Ectodermal cell (in vitro differentiated cells): ENCODE measurements around the gene NAT10.

Experiments
- H3K27ac ChIP-seq: 2 replicates; pipeline ENCODE4 v1.7.0; 2013; ENCODE audit warnings: mild to moderate bottlenecking, low read depth, low read length; ENCODE audit not compliant: insufficient read depth, poor library complexity, severe bottlenecking
- H3K27me3 ChIP-seq: 2 replicates; pipeline ENCODE4 v1.7.0; 2013; ENCODE audit warnings: mild to moderate bottlenecking, low read length; ENCODE audit not compliant: insufficient read depth, control insufficient read depth, poor library complexity, severe bottlenecking
- H3K36me3 ChIP-seq: one replicate; pipeline ENCODE4 v1.7.0; 2013; ENCODE audit warnings: low read length; ENCODE audit not compliant: control insufficient read depth, insufficient read depth
- H3K4me1 ChIP-seq: one replicate; pipeline ENCODE4 v1.7.0; 2013; ENCODE audit warnings: low read length; ENCODE audit not compliant: control insufficient read depth, insufficient read depth
- H3K4me3 ChIP-seq: 2 replicates; pipeline ENCODE4 v1.7.0; 2013; ENCODE audit warnings: low read depth, low read length, control low read depth; ENCODE audit not compliant: insufficient read depth
- H3K9me3 ChIP-seq: 2 replicates; pipeline ENCODE4 v1.7.0; 2013; ENCODE audit warnings: mild to moderate bottlenecking, low read length, moderate library complexity; ENCODE audit not compliant: control insufficient read depth
- WGBS, 2 experiments: methylation state at CpG; one replicate each; pipeline ENCODE4 v1.1.7; 2013; ENCODE audit warnings: missing lambda C conversion rate in 2 of 2; 5-methylcytosine and 5-hydroxymethylcytosine counted together

NAT10 gene

DNA sequence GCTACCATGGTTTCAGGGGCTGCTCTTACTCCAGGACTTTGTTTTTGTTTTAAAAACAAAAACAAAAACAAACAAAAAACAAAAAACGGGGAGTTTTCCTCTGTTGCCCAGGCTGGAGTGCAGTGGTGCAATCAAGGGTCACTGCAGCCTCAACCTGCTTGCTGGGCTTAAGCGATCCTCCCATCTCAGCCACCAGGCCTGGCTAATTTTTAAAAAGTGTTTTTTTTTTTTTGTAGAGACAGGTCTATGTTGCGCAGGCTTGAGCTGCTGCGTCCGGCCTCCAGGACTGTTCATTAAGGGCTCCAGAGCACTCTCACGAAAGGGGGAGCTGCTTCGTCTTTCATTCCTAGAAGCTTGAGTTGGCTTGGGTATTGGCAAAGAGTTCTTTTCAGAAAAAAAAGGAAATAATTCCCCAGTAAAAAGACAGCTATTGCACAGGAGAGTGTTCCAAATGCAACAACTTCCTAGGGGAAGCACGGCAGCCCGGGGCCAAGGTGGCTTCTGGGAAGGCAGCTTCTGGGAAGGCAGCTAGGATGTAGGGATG, 78.5 kb downstream of the NAT10 start:
- Histone ChIP-seq H3K4me3 (no peak overlapping the region), H3K27ac (no peak overlapping the region), H3K4me1 (peaks cover 15% of the 10 kb centered on the region), H3K27me3 (peaks cover 46% of the 10 kb centered on the region), H3K9me3 (no peaks in the 10 kb centered on the region), H3K36me3 (no peaks in the 10 kb centered on the region)
- WGBS, 2 experiments: 90 to 94% methylated on average over 9 of the region's 9 CpGs

GRCh38 chr11:34184505-34185015, 79.1 kb downstream of the NAT10 start:
- Histone ChIP-seq H3K4me1 (peaks cover 15% of the 10 kb centered on the region), H3K4me3 (no peak overlapping the region), H3K27me3 (peaks cover 46% of the 10 kb centered on the region), H3K27ac (no peak overlapping the region), H3K9me3 (no peaks in the 10 kb centered on the region), H3K36me3 (no peaks in the 10 kb centered on the region)
- WGBS, 2 experiments: 92% methylated on average over 14 of the region's 14 CpGs

DNA sequence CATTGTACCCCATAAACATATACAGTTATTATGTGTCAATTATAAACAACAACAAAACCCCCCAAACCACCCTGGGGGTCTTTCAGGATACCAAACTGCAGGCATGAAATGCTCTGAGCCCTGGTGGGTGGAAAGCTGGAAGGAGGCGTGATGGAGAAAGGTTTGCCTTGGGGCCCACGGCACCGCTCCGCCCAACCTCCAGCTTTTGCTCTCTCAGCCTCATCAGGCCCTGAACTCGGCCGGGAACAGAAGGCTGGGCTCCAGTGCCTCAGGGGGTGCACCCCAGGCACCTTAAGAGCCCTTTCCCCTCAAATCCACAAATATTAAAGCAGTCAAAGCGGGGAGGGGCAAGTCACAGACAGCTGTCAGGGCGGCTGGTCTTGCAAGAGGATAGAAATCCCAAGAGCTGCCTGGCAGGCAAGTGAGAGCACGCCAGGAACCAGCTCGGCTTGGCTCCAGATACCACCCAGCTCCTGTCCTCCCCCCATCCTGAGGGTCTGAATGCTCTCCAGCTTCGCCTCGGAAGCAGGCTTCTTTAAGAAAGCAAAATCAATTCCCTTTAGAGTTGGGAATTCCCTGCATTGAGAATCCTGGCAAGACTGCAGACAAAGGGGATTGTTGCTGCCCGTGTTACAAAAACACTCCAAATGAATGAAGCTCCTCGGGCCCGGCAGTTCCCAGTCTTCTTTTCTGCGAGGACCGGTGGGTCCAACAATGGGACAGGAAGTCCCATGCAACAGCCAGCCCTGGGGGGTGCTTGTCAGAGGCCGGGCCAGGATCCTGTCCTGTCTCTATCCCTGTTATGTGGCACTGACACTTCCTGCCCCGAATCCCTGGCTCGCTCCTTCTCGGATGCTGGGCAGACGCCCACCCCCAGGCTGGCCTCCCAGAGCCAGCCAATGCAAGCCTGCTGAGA, 80.8 kb downstream of the NAT10 start:
- no peaks in the 10 kb centered on the region for H3K9me3 ChIP-seq
- H3K27ac ChIP-seq: no peak overlapping the region
- no peaks in the 10 kb centered on the region for H3K36me3 ChIP-seq
- peaks cover 46% of the 10 kb centered on the region for H3K27me3 ChIP-seq
- H3K4me3 ChIP-seq: no peak overlapping the region
- WGBS, 2 experiments: 21% methylated on average over 22 of the region's 22 CpGs
- H3K4me1 ChIP-seq: peaks cover 15% of the 10 kb centered on the region

GRCh38 chr11:34188181-34188580, 82.8 kb downstream of the NAT10 start:
- Histone ChIP-seq H3K4me3 (no peak overlapping the region), H3K9me3 (no peaks in the 10 kb centered on the region), H3K27ac (no peak overlapping the region), H3K4me1 (peaks cover 25% of the 10 kb centered on the region), H3K27me3 (peaks cover 46% of the 10 kb centered on the region), H3K36me3 (no peaks in the 10 kb centered on the region)
- WGBS, 2 experiments: 60% methylated on average over 4 to 5 of the region's 5 CpGs

DNA sequence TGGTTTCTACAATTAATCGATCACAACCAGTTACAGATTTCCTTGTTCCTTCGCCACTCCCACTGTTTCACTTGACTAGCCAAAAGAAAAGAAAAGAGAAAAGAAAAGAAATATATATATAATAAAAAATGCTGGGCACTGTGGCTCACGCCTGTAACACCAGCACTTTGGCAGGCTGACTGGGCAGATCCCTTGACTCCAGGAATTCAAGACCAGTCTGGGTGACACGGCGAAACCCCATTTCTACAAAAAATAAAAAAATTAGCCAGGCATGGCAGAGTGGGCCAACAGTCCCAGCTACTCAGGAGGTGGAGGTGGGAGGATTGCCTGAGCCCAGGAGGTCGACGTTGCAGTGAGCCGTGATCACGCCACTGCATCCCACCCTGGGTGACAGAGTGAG, 83.8 kb downstream of the NAT10 start:
- 90 to 92% methylated on average over 8 of the region's 9 CpGs for WGBS, 2 experiments
- H3K27ac ChIP-seq: no peak overlapping the region
- H3K36me3 ChIP-seq: no peaks in the 10 kb centered on the region
- H3K9me3 ChIP-seq: no peaks in the 10 kb centered on the region
- peaks cover 43% of the 10 kb centered on the region for H3K27me3 ChIP-seq
- no peak overlapping the region for H3K4me3 ChIP-seq
- H3K4me1 ChIP-seq: peaks cover 35% of the 10 kb centered on the region

GRCh38 chr11:34190192-34191139, 85.0 kb downstream of the NAT10 start:
- H3K4me3 ChIP-seq: no peak overlapping the region
- H3K4me1 ChIP-seq: peaks cover 35% of the 10 kb centered on the region
- peaks cover 30% of the 10 kb centered on the region for H3K27me3 ChIP-seq
- no peaks in the 10 kb centered on the region for H3K9me3 ChIP-seq
- no peak overlapping the region for H3K27ac ChIP-seq
- no peaks in the 10 kb centered on the region for H3K36me3 ChIP-seq
- WGBS, 2 experiments: 89 to 90% methylated on average over 8 of the region's 8 CpGs

DNA sequence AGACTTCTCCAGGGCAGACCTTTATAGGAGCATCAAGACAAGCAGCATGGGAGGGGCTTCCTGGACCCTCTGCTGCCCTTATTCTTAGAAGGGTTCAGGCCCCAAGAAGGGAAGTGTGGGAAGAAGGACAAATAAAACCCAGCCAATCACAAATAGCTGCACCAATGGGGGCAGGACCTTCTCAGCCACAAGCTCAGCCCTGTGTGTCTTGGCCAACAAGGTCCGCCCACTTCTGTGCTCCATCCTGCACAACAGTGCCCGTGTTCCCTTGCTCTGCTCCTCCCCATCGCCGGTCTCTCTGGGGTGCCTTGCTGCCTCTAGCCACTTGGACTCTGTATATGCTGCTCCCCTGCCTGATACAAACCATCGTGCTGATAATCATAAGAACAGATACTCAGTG, 86.1 kb downstream of the NAT10 start:
- H3K27ac ChIP-seq: no peak overlapping the region

GRCh38 chr11:34192481-34193401, 87.3 kb downstream of the NAT10 start:
- Histone ChIP-seq H3K4me1 (peaks cover 20% of the 10 kb centered on the region), H3K27ac (peak overlapping the region; percentile 26), H3K36me3 (no peaks in the 10 kb centered on the region), H3K27me3 (peaks cover 12% of the 10 kb centered on the region), H3K4me3 (no peak overlapping the region), H3K9me3 (no peaks in the 10 kb centered on the region)
- 65 to 70% methylated on average over 14 of the region's 14 CpGs for WGBS, 2 experiments

More for the DNA sequence above, 86.1 kb downstream of the NAT10 start:
- Histone ChIP-seq H3K4me1 (peaks cover 26% of the 10 kb centered on the region), H3K9me3 (no peaks in the 10 kb centered on the region), H3K36me3 (no peaks in the 10 kb centered on the region), H3K4me3 (no peak overlapping the region), H3K27me3 (peaks cover 24% of the 10 kb centered on the region)
- WGBS, 2 experiments: 86 to 88% methylated on average over 5 of the region's 5 CpGs

- Histone ChIP-seq H3K27me3 (no peaks in the 10 kb centered on the region), H3K4me3 (no peak overlapping the region), H3K36me3 (no peaks in the 10 kb centered on the region), H3K27ac (no peak overlapping the region), H3K9me3 (no peaks in the 10 kb centered on the region), H3K4me1 (peaks cover 20% of the 10 kb centered on the region)
- WGBS, 2 experiments: 66 to 77% methylated on average over 8 to 13 of the region's 13 CpGs
Observed at GRCh38 chr11:34194576-34195335, 89.3 kb downstream of the NAT10 start.
